GM23338 (cell line): ENCODE data around the gene SPRED2. TPM values are rescaled to one million over a fixed set of nuclear protein-coding genes. Genes with fewer than 3 reads are reported as not detected.

Source experiments
- ATAC-seq: fragments of 200-7000 bp; cut with Tn5 transposase; 3 replicates; pipeline ENCODE4 v1.9.1; 2020
- DNase-seq: peaks from one replicate; pipeline ENCODE4 v3.0.0-alpha.2; 2015; ENCODE audit warnings: low spot score
- H2AFZ ChIP-seq: fragments of 200-600 bp; sonication (generic); 2 replicates; pipeline ENCODE4 v1.8.0; 2016; ENCODE audit warnings: antibody characterized with exemption, mild to moderate bottlenecking, moderate library complexity
- H3F3A ChIP-seq: fragments of 200-600 bp; sonication (generic); replicated peaks from 2 replicates; pipeline ENCODE4 v1.8.0; 2017; ENCODE audit warnings: antibody characterized with exemption, mixed run types, low read depth
- H3K27ac ChIP-seq: fragments of 200-600 bp; sonication (generic); 2 replicates; pipeline ENCODE4 v1.6.1; 2016; ENCODE audit warnings: low read depth
- H3K27me3 ChIP-seq: fragments of 200-600 bp; sonication (generic); 2 replicates; pipeline ENCODE4 v1.8.0; 2016; ENCODE audit warnings: mild to moderate bottlenecking, mixed run types, moderate library complexity; ENCODE audit not compliant: insufficient read depth
- H3K36me3 ChIP-seq: fragments of 200-600 bp; sonication (generic); 2 replicates; pipeline ENCODE4 v1.8.0; 2016; ENCODE audit warnings: mild to moderate bottlenecking; ENCODE audit not compliant: insufficient read depth
- H3K4me1 ChIP-seq: fragments of 200-600 bp; sonication (generic); 2 replicates; pipeline ENCODE4 v1.8.0; 2016; ENCODE audit warnings: mild to moderate bottlenecking, moderate library complexity; ENCODE audit not compliant: insufficient read depth
- H3K4me2 ChIP-seq: fragments of 200-600 bp; sonication (generic); 2 replicates; pipeline ENCODE4 v1.7.1; 2017; ENCODE audit warnings: mixed run types
- H3K4me3 ChIP-seq: fragments of 200-600 bp; sonication (generic); 2 replicates; pipeline ENCODE4 v1.6.1; 2016; ENCODE audit warnings: mixed run types
- H3K79me2 ChIP-seq: fragments of 200-600 bp; sonication (generic); replicated peaks from 2 replicates; pipeline ENCODE4 v1.8.0; 2017; ENCODE audit warnings: mild to moderate bottlenecking; ENCODE audit not compliant: insufficient read depth
- H3K9me2 ChIP-seq: fragments of 200-600 bp; sonication (generic); 2 replicates; pipeline ENCODE4 v1.8.0; 2017; ENCODE audit not compliant: insufficient read depth
- H4K20me1 ChIP-seq: fragments of 200-600 bp; sonication (generic); replicated peaks from 2 replicates; pipeline ENCODE4 v1.8.0; 2017; ENCODE audit warnings: mild to moderate bottlenecking; ENCODE audit not compliant: insufficient read depth
- H3K27ac Mint-ChIP-seq: 2 replicates; pipeline ENCODE4 v1.8.0; 2020; ENCODE audit warnings: inconsistent platforms, mild to moderate bottlenecking, moderate library complexity, mixed read lengths
- H3K27me3 Mint-ChIP-seq: 3 replicates; pipeline ENCODE4 v1.8.0; 2022; ENCODE audit warnings: low read depth, mild to moderate bottlenecking, moderate library complexity, mixed read lengths, inconsistent platforms; ENCODE audit not compliant: insufficient read depth, poor library complexity
- H3K36me3 Mint-ChIP-seq: 3 replicates; pipeline ENCODE4 v1.8.0; 2021; ENCODE audit warnings: low read depth, mild to moderate bottlenecking, inconsistent platforms, moderate library complexity, mixed read lengths
- H3K4me1 Mint-ChIP-seq: 3 replicates; pipeline ENCODE4 v1.8.0; 2020; ENCODE audit warnings: mild to moderate bottlenecking, inconsistent platforms, mixed read lengths
- H3K4me3 Mint-ChIP-seq: 3 replicates; pipeline ENCODE4 v1.8.0; 2021; ENCODE audit warnings: moderate library complexity, mild to moderate bottlenecking, inconsistent platforms, mixed read lengths
- H3K9me3 Mint-ChIP-seq: 3 replicates; pipeline ENCODE4 v1.8.0; 2020; ENCODE audit warnings: moderate library complexity, mild to moderate bottlenecking, inconsistent platforms, mixed read lengths
- EZH2 ChIP-seq: fragments of 200-600 bp; sonication (generic); IDR thresholded peaks from one replicate; pipeline ENCODE4 v1.8.0; 2017; ENCODE audit warnings: antibody characterized with exemption, mild to moderate bottlenecking, low read depth; ENCODE audit not compliant: unreplicated experiment
- EZH2phosphoT487 ChIP-seq: fragments of 200-600 bp; sonication (generic); IDR thresholded peaks from one replicate; pipeline ENCODE4 v1.8.1; 2018; ENCODE audit warnings: antibody characterized with exemption; ENCODE audit not compliant: unreplicated experiment
- NANOG ChIP-seq: IDR thresholded peaks from 2 replicates; pipeline ENCODE4 v1.6.1; 2016; ENCODE audit warnings: antibody characterized with exemption, borderline replicate concordance
- POLR2AphosphoS5 ChIP-seq: IDR thresholded peaks from 2 replicates; pipeline ENCODE4 v1.6.1; 2016; ENCODE audit warnings: antibody characterized with exemption, low read depth
- STAT1 ChIP-seq: IDR thresholded peaks from one replicate; pipeline ENCODE4 v1.6.1; 2016; ENCODE audit warnings: antibody characterized with exemption; ENCODE audit not compliant: unreplicated experiment
- ZNF114 ChIP-seq: fragments of 250-450 bp; sonication (Bioruptor Pico); IDR thresholded peaks from 2 replicates; pipeline ENCODE4 v1.5.0; 2020; ENCODE audit warnings: mild to moderate bottlenecking, moderate library complexity
- ZNF331 ChIP-seq: fragments of 250-450 bp; sonication (Bioruptor Pico); IDR thresholded peaks from 2 replicates; pipeline ENCODE4 v1.5.0; 2020; ENCODE audit warnings: low read depth, mild to moderate bottlenecking, moderate library complexity
- polyA plus RNA-seq: library from polyadenylated mRNA; unstranded; fragments of >200 nt; fragmentation: Nextera tagmentation; extraction: Ambion mirVana; gene quantifications from 2 replicates; pipeline ENCODE4 v1.2.1, GENCODE V29; 2016
- total RNA-seq: library from RNA; depleted of rRNA; stranded (reverse); fragments of >200 nt; shearing (Covaris generic); gene quantifications from 2 replicates; pipeline ENCODE4 v1.2.3, GENCODE V29; 2014
- TF ChIP-seq, protein P1 (sequence below), 2 experiments: fragments of 200-600 bp in 1 of 2; sonication (generic) in 1 of 2; conservative IDR thresholded peaks; 2 replicates each; pipeline versions ENCODE4 v1.5.1 to v1.6.1; 2016 to 2017; ENCODE audit warnings: antibody characterized with exemption in 2 of 2, low read depth in 2 of 2, mild to moderate bottlenecking in 2 of 2, moderate library complexity in 1 of 2
- TF ChIP-seq, protein P2 (sequence below): fragments of 250-450 bp; sonication (Bioruptor Pico); IDR thresholded peaks from 2 replicates; pipeline ENCODE4 v1.5.0; 2020; ENCODE audit warnings: mild to moderate bottlenecking, moderate library complexity
- TF ChIP-seq, protein P3 (sequence below): IDR thresholded peaks from one replicate; pipeline ENCODE4 v1.6.1; 2018; ENCODE audit warnings: antibody characterized with exemption; ENCODE audit not compliant: unreplicated experiment

The SPRED2 gene
- total and polyA plus RNA-seq, 2 experiments from 2014 or later: 8.7 to 13.0 TPM

DNA sequence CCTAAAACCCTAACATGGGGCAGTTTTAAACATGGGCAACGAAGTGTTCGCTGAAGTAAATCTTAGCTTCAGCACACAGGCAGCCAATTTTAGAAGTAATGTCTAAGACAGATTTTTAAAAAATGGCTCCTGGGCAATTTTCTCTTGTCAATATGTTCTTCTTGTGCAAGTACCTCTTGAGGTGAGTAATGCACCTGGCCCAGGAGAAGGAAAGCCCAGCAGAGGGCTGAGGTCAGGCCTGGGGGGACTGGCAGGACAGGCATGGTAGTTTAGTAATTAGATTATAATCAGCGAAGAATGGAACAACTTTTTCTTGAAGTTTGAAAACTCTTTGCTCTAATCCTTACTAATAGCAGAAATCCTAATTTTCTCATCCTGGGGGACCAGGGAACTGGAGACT lies 77.6 kb downstream of the SPRED2 start:
- no peak overlapping the region for H2AFZ ChIP-seq
- no peak overlapping the region for H3K4me3 ChIP-seq
- H3K9me3 Mint-ChIP-seq: no peaks in the 10 kb centered on the region
- H3K27me3 ChIP-seq: no peaks in the 10 kb centered on the region
- peaks cover 53% of the 10 kb centered on the region for H3K4me1 Mint-ChIP-seq
- no peak for ATAC-seq
- H3K27ac Mint-ChIP-seq: no peak overlapping the region
- peaks cover 36% of the 10 kb centered on the region for H3K4me1 ChIP-seq
- H3K9me2 ChIP-seq: no peaks in the 10 kb centered on the region
- no peaks in the 10 kb centered on the region for H3K36me3 ChIP-seq
- H4K20me1 ChIP-seq: peaks cover 30% of the 10 kb centered on the region
- no peak overlapping the region for H3K4me3 Mint-ChIP-seq
- H3K79me2 ChIP-seq: 0 out of 2 replicates have a peak, but pooled peaks cover 12% of the 10 kb centered on the region
- TF ChIP-seq NANOG (no peak), POLR2AphosphoS5 (no peak), ZNF331 (CRISPR knock-in tag) (no peak), EZH2phosphoT487 (no peak), STAT1 (no peak), ZNF114 (CRISPR knock-in tag) (no peak), EZH2 (no peak)
- TF ChIP-seq, protein P1, sequence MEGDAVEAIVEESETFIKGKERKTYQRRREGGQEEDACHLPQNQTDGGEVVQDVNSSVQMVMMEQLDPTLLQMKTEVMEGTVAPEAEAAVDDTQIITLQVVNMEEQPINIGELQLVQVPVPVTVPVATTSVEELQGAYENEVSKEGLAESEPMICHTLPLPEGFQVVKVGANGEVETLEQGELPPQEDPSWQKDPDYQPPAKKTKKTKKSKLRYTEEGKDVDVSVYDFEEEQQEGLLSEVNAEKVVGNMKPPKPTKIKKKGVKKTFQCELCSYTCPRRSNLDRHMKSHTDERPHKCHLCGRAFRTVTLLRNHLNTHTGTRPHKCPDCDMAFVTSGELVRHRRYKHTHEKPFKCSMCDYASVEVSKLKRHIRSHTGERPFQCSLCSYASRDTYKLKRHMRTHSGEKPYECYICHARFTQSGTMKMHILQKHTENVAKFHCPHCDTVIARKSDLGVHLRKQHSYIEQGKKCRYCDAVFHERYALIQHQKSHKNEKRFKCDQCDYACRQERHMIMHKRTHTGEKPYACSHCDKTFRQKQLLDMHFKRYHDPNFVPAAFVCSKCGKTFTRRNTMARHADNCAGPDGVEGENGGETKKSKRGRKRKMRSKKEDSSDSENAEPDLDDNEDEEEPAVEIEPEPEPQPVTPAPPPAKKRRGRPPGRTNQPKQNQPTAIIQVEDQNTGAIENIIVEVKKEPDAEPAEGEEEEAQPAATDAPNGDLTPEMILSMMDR (conservative IDR thresholded peaks at IDR 0.05; ENCODE audit: low read depth in 2 of 2): no peak
- TF ChIP-seq, protein P2, sequence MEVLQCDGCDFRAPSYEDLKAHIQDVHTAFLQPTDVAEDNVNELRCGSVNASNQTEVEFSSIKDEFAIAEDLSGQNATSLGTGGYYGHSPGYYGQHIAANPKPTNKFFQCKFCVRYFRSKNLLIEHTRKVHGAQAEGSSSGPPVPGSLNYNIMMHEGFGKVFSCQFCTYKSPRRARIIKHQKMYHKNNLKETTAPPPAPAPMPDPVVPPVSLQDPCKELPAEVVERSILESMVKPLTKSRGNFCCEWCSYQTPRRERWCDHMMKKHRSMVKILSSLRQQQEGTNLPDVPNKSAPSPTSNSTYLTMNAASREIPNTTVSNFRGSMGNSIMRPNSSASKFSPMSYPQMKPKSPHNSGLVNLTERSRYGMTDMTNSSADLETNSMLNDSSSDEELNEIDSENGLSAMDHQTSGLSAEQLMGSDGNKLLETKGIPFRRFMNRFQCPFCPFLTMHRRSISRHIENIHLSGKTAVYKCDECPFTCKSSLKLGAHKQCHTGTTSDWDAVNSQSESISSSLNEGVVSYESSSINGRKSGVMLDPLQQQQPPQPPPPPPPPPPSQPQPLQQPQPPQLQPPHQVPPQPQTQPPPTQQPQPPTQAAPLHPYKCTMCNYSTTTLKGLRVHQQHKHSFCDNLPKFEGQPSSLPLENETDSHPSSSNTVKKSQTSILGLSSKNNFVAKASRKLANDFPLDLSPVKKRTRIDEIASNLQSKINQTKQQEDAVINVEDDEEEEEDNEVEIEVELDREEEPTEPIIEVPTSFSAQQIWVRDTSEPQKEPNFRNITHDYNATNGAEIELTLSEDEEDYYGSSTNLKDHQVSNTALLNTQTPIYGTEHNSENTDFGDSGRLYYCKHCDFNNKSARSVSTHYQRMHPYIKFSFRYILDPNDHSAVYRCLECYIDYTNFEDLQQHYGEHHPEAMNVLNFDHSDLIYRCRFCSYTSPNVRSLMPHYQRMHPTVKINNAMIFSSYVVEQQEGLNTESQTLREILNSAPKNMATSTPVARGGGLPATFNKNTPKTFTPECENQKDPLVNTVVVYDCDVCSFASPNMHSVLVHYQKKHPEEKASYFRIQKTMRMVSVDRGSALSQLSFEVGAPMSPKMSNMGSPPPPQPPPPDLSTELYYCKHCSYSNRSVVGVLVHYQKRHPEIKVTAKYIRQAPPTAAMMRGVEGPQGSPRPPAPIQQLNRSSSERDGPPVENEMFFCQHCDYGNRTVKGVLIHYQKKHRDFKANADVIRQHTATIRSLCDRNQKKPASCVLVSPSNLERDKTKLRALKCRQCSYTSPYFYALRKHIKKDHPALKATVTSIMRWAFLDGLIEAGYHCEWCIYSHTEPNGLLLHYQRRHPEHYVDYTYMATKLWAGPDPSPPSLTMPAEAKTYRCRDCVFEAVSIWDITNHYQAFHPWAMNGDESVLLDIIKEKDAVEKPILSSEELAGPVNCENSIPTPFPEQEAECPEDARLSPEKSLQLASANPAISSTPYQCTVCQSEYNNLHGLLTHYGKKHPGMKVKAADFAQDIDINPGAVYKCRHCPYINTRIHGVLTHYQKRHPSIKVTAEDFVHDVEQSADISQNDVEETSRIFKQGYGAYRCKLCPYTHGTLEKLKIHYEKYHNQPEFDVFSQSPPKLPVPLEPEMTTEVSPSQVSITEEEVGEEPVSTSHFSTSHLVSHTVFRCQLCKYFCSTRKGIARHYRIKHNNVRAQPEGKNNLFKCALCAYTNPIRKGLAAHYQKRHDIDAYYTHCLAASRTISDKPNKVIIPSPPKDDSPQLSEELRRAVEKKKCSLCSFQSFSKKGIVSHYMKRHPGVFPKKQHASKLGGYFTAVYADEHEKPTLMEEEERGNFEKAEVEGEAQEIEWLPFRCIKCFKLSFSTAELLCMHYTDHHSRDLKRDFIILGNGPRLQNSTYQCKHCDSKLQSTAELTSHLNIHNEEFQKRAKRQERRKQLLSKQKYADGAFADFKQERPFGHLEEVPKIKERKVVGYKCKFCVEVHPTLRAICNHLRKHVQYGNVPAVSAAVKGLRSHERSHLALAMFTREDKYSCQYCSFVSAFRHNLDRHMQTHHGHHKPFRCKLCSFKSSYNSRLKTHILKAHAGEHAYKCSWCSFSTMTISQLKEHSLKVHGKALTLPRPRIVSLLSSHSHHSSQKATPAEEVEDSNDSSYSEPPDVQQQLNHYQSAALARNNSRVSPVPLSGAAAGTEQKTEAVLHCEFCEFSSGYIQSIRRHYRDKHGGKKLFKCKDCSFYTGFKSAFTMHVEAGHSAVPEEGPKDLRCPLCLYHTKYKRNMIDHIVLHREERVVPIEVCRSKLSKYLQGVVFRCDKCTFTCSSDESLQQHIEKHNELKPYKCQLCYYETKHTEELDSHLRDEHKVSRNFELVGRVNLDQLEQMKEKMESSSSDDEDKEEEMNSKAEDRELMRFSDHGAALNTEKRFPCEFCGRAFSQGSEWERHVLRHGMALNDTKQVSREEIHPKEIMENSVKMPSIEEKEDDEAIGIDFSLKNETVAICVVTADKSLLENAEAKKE (CRISPR knock-in tag): no peak
- TF ChIP-seq, protein P3, sequence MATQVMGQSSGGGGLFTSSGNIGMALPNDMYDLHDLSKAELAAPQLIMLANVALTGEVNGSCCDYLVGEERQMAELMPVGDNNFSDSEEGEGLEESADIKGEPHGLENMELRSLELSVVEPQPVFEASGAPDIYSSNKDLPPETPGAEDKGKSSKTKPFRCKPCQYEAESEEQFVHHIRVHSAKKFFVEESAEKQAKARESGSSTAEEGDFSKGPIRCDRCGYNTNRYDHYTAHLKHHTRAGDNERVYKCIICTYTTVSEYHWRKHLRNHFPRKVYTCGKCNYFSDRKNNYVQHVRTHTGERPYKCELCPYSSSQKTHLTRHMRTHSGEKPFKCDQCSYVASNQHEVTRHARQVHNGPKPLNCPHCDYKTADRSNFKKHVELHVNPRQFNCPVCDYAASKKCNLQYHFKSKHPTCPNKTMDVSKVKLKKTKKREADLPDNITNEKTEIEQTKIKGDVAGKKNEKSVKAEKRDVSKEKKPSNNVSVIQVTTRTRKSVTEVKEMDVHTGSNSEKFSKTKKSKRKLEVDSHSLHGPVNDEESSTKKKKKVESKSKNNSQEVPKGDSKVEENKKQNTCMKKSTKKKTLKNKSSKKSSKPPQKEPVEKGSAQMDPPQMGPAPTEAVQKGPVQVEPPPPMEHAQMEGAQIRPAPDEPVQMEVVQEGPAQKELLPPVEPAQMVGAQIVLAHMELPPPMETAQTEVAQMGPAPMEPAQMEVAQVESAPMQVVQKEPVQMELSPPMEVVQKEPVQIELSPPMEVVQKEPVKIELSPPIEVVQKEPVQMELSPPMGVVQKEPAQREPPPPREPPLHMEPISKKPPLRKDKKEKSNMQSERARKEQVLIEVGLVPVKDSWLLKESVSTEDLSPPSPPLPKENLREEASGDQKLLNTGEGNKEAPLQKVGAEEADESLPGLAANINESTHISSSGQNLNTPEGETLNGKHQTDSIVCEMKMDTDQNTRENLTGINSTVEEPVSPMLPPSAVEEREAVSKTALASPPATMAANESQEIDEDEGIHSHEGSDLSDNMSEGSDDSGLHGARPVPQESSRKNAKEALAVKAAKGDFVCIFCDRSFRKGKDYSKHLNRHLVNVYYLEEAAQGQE: no peak
- H3K36me3 Mint-ChIP-seq: no peaks in the 10 kb centered on the region
- DNase-seq: no peak
- H3F3A ChIP-seq: no peaks in the 10 kb centered on the region
- no peak overlapping the region for H3K27ac ChIP-seq
- H3K4me2 ChIP-seq: no peak overlapping the region
- peaks cover 4% of the 10 kb centered on the region for H3K27me3 Mint-ChIP-seq
